ENCODE measurements around the gene COG1.

- TF ChIP-seq POLR2A (IDR thresholded peaks at IDR 0.05) (no peak), CTCF (IDR thresholded peaks at IDR 0.05 in 8 of 11, conservative IDR thresholded peaks at IDR 0.05 in 3 of 11) (no peak), POLR2AphosphoS5 (IDR thresholded peaks at IDR 0.05) (no peak)
Measured at GRCh38 chr17:73256220-73256619, 63.4 kb downstream of the COG1 start.
